NCI-H748 treated with DMSO at 0.1 percent for 48 hours (cell line): Measurements from ENCODE around the gene PDLIM7.

Experiments used
- DNase-seq: peaks from one replicate; lab custom pipeline; 2025; lab: John Stamatoyannopoulos, UW

The PDLIM7 gene

GRCh38 chr5:177456976-177457851, 40.2 kb downstream of the PDLIM7 start:
- DNase-seq: peak; percentile 89

DNA sequence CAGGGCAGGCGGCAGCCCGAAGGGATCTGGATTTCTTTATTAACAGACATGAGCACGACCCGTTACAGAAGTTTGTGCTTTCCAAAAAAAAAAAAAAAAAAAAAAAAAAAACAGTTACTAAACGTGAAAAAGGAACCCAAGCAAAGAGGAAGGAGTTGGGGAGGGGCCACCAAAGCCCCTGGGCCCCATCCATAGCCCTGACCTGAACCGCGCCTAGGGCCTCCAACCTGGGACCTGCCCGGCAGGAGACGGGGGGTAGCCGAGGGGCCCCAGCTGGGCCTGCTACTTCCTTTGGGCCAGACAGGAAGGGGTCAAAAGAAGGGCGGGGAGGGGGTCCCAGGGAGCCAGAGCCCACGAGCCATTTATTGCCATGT, 40.8 kb downstream of the PDLIM7 start:
- DNase-seq: no peak

GRCh38 chr5:177455661-177456590, 41.5 kb downstream of the PDLIM7 start:
- peak; percentile 76 for DNase-seq

DNA sequence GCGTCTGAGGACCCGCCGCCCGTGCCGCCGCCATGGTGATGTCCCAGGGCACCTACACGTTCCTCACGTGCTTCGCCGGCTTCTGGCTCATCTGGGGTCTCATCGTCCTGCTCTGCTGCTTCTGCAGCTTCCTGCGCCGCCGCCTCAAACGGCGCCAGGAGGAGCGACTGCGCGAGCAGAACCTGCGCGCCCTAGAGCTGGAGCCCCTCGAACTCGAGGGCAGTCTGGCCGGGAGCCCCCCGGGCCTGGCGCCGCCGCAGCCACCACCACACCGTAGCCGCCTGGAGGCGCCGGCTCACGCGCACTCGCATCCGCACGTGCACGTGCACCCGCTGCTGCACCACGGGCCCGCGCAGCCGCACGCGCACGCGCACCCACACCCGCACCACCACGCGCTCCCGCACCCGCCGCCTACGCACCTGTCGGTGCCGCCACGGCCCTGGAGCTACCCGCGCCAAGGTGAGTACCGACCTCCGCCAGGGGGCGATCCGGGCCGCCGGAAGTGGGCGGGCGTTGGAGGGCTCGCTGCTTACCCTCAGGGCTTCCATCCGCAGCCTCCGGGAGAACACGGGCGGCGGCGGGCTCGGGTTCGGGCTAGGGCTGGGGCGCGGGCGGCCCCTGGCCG, 42.3 kb downstream of the PDLIM7 start:
- peak; percentile 64 for DNase-seq

- DNase-seq: peak; percentile 89
Measured at GRCh38 chr5:177454397-177455035, 42.9 kb downstream of the PDLIM7 start.

GRCh38 chr5:177453852-177454396, 43.5 kb downstream of the PDLIM7 start:
- no peak for DNase-seq

- no peak for DNase-seq
Measured at GRCh38 chr5:177452688-177453638, 44.4 kb downstream of the PDLIM7 start.

- no peak for DNase-seq
Measured at GRCh38 chr5:177450667-177451424, 46.6 kb downstream of the PDLIM7 start.

DNA sequence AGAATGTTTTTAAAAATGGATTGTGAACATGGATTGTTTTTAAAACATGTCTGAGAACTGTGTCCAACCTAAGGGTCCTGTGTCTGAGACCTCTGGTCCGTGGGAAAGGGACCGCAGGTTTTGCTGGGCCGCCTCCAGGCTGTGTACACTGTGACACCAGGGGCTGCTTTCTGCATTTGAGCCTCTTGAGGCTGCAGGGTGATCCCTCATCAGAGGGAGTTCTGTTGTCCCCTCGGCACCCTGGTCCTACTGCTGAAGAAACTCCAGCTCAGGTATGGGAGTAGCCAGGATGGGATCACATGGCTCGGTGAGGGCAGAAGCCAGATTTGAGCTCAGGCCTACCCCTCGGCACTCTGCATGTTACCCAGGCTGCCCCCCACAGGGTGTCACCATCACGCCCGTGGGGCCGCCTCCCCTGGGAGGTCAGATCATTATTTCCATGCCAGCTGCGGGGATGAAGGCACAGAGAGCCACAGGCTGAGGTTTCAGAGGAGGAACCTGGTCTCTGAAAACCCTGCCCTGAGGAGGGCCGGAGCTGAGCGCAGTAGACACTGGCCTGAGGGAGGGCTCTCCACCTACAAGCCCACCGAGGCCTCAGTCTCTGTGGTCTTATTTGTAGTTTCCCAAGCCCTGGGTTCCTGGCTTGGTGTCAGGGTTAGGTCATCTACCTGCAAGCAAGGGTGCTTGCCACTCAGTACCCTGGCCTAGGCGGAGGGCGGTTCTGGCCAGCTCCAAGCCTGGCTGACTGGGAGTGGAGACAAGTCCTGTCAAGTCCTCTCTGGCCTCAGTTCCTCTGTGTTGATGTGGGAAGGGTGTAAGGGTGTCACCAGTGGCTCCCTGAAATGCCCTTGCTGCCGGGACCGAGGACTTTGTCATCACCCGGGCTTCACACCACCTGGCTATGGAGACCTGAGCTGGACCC, 48.0 kb downstream of the PDLIM7 start:
- no peak for DNase-seq

DNA sequence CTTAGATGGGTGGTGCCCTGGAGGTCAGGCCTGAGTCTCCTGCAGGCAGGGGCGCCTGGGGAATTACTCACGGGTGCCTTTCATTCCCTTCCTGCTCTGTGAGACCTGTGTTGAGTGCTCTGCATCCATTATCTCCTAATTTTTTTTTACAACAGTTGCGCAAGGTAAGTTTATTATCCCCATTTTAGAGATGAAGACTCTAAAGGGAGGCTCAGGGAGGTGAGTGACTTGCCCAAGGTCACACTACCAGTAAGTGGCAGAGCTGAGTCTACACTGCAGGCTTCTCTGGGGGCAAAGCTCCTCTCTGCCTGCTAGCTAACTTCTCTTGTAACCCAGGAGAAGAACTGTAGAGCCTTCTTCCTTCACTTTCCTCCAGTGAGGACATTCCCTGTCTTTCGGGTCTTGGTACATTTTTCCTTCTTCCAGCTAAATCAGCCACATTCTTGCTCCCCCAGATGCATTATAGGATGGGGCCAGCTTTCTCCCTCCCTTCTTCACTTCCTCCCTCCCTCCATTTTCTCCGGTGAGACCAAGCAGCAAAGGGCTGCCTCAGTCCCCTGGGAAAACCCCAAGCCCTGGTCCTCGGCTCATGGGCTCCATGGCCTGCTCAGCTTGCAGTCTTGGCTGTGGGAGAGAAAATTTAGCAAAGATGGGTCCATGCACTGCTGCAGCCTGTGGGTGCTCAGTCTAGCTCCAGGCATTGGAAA, 49.0 kb downstream of the PDLIM7 start:
- DNase-seq: no peak

DNA sequence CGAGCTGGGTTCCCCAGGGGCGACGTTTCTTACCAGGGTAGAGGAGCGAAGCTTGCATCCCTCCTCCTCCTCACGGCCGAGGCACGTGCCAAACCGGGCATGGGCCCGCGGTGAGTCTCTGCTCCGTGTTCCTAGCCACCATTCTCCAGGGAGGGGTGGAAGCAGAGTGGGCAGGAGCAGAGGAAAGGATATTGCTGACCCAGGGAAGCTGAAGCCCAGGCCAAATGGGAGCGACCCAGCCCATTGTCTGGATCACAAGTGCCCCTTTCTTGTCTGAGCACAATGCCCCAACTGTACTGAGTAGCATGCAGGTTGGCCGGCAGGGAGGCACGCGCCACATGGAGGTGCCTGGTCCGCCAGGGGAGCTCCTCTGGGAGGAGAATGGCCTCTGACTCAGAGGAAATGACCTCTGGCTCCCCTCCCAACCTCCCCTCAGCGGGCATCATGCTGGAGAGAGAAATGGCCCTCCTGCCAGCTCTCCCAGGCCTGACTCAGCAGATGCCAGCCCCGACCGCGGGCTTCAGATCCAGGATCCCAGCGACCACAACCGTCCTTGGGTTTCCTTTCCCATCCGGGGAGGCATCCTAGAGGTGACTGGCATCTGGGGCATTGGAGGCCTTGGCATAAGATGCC, 49.7 kb downstream of the PDLIM7 start:
- peak; percentile 35 for DNase-seq

DNA sequence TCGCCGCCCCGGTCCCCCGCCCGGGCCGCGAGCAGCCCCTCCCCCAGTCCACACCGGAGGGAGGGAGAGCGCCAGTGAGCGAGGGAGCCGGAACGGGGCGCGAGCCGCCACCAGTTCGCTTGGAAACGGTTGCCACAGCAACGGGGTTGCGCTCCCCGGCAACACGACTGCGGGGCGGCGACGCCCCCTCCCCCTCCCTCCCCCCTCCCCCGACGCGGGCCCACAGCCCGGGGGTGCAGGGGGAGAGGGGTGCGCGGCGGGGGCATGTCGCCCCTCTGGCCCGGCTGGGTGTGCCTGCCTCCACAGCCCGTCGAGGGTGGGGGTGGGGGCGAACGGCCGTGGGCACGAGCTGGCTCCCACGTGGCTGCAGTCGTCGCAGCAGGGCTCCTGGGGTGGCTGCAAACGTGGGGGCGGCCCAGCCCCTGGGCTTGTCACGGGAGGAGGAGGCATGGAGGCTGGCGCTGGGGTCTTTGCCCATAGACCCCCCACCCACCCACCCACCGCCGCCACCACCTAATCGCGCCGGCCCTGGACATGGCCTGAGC, 50.3 kb downstream of the PDLIM7 start:
- DNase-seq: peak; percentile 37

DNA sequence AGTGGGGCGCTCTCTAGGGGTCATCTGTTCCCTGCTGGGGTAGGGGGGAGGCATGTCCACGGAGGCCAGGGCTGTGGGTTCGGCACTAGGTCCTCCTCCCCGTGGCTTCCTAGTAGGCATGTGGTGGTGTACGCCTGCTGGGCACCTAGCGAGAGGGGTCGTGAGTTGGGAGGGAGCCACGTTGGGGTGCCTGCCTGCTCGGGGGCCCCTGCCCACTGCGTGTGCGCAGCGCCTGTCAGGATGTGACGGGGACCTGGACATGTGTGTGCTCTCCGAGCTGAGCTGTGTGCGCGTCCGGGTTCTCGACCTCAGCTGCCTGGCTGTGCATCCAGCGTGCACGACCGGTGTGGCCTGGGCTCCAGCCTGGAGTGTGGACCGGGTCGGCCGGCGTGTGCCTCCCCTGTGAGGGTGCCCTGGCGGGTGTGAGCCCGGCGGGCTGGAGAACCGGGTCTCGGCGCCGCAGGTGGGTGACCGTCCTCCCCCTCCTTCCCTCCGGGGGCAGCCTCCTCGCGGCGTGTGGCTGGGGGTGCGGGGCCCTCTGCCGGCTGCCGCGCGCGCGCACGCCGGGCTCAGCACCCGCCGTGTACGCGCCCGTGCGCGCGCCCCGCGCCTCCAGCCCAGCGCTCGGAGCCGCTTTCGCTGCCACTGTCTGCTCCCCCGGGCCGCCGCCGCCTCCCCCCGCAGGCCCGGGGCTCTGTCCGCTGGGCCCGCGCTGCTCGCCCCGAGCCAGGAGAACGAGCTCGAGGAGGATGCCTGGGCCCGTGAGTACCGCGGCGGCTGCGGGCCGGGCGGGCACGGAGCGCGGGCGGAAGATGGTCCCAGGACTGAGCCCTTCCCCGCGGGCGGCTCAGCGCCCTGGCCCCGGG, 51.0 kb downstream of the PDLIM7 start, which contains the start of gene PRR7:
Gene PRR7, plus strand, starts transcription at position 615 of the 866 bp plus-strand sequence. CDS start 8,254 bp downstream, outside the sequence.
- peak; percentile 41 for DNase-seq

- DNase-seq: no peak
Measured at GRCh38 chr5:177445917-177446199, 51.5 kb downstream of the PDLIM7 start.

DNA sequence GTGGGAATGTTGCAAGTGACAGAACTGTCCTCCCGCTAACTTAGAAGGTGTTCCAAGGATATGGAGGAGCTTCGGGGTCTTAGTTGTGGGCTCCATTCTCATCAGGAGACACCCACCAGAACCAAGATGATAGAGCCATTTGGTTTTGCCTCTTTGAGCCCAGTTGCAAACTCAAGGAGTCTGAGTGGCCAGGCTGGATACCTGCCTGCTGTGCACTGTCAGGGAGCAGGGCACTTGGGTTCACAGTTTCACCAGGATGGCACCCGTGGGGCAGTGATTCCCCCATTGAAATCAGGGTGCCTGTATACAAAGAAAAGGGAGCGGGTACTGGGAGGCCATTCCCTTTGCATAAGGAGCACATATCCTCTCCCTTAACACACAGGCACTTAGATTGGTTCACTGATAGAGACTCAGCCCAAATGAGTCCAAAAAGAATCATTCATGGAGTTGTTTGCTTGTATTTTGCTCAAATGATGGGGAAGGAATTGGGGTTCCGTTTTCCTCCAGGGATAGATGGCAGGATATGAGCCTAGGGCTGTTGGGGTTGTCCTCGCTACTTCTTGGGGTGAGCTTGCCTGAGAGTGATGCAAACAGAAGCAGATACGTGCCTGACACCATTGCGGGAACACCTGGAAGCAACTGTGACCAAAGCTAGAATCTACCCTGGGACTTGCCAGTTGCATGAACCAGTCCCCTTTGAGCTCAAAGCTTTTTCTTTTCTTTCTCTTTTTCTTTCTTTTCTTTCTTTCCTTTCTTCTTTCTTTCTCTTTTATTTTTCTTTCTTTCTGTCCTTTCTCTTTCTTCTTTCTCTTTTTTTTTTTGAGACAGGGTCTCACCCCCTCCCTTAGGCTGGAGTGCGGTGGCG, 52.1 kb downstream of the PDLIM7 start:
- no peak for DNase-seq
